Bronchial epithelial cell (primary cell): ENCODE measurements around the gene TIMM17A. TPM values are rescaled to one million over a fixed set of nuclear protein-coding genes. Genes with fewer than 3 reads are reported as not detected.

Experiments used
- DNase-seq: peaks from one replicate; pipeline ENCODE4 v3.0.0-alpha.2; 2010; ENCODE audit warnings: low read depth
- FAIRE-seq: peaks from 2 replicates; lab custom pipeline; 2011; peaks lifted over from hg19 to GRCh38; lab: Jason Lieb, UNC
- H3K27me3 ChIP-seq: 2 replicates; pipeline ENCODE4 v1.5.1; 2011; ENCODE audit warnings: low read length; ENCODE audit not compliant: control insufficient read depth, insufficient read depth
- H3K36me3 ChIP-seq: 2 replicates; pipeline ENCODE4 v1.5.1; 2011; ENCODE audit warnings: low read length; ENCODE audit not compliant: control insufficient read depth, insufficient read depth
- H3K4me3 ChIP-seq: 2 replicates; pipeline ENCODE4 v1.5.1; 2011; ENCODE audit warnings: mild to moderate bottlenecking, low read depth, low read length, control low read depth
- CTCF ChIP-seq: IDR thresholded peaks from 2 replicates; pipeline ENCODE4 v1.5.1; 2011; ENCODE audit warnings: mild to moderate bottlenecking, moderate library complexity, low read length, control low read depth, inconsistent platforms; ENCODE audit not compliant: insufficient read depth, severe bottlenecking
- total RNA-seq: library from RNA; depleted of rRNA; stranded (reverse); fragments of >200 nt; gene quantifications from 2 replicates; pipeline ENCODE4 v1.2.1, GENCODE V29; 2014

TIMM17A gene
- total RNA-seq, 1 donor from 2014 or later = 53.4 TPM

GRCh38 chr1:201982623-201983379, 27.5 kb downstream of the TIMM17A start, which contains the start of gene RNPEP:
TSS of gene RNPEP (plus strand) at chr1:201982648. CDS start at chr1:201982667, 19 bp downstream.
- peak; percentile 30 for TF ChIP-seq CTCF
- peaks cover 1% of the 10 kb centered on the region for H3K36me3 ChIP-seq
- peak within 1 kb of the TSS; percentile 83 for H3K4me3 ChIP-seq
- DNase-seq = peak; percentile 38
- FAIRE-seq = no peak
- no peaks in the 10 kb centered on the region for H3K27me3 ChIP-seq

- no peaks in the 10 kb centered on the region for H3K27me3 ChIP-seq
- H3K36me3 ChIP-seq = peaks cover 1% of the 10 kb centered on the region
- TF ChIP-seq CTCF = no peak
- FAIRE-seq = no peak
- H3K4me3 ChIP-seq = peak overlapping the region; percentile 83
- no peak for DNase-seq
These were observed 28.1 kb downstream of the TIMM17A start for GRCh38 chr1:201983380-201983805.

GRCh38 chr1:201984446-201984845, 29.1 kb downstream of the TIMM17A start:
- Histone ChIP-seq H3K36me3 (peaks cover 3% of the 10 kb centered on the region), H3K27me3 (no peaks in the 10 kb centered on the region), H3K4me3 (no peak overlapping the region)
- no peak for DNase-seq
- no peak for FAIRE-seq
- no peak for TF ChIP-seq CTCF

GRCh38 chr1:201985355-201985754, 30.1 kb downstream of the TIMM17A start:
- Histone ChIP-seq H3K27me3 (no peaks in the 10 kb centered on the region), H3K36me3 (peaks cover 8% of the 10 kb centered on the region), H3K4me3 (no peak overlapping the region)
- DNase-seq = no peak
- TF ChIP-seq CTCF = no peak
- FAIRE-seq = no peak

GRCh38 chr1:201988601-201989000, 33.3 kb downstream of the TIMM17A start:
- DNase-seq = no peak
- Histone ChIP-seq H3K4me3 (no peak overlapping the region), H3K36me3 (peaks cover 20% of the 10 kb centered on the region), H3K27me3 (no peaks in the 10 kb centered on the region)
- FAIRE-seq = no peak
- no peak for TF ChIP-seq CTCF
